Spleen (tissue), 11 donors: ENCODE measurements around the gene SPATA12. TPM values are rescaled to one million over a fixed set of nuclear protein-coding genes. Genes with fewer than 3 reads are reported as not detected.

Source experiments
- DNase-seq: peaks from one replicate; pipeline ENCODE4 v3.0.0-alpha.2; 2020
- H3K27ac ChIP-seq, 8 donors: fragments of 200-600 bp; sonication (generic) in 7 of 8; 1 replicate in 4 of 8; 2 replicates in 4 of 8; pipeline versions ENCODE4 v1.5.0 to v1.8.0; 2016 to 2021; ENCODE audit warnings: inconsistent platforms in 4 of 8, mild to moderate bottlenecking in 4 of 8, moderate library complexity in 1 of 8
- H3K27me3 ChIP-seq, 7 donors: fragments of 200-600 bp; sonication (generic) in 6 of 7; replicated peaks in 1 of 7; 1 replicate in 4 of 7; 2 replicates in 3 of 7; pipeline versions ENCODE4 v1.5.0 to v1.8.0; 2016 to 2021; ENCODE audit warnings: inconsistent platforms in 3 of 7, mild to moderate bottlenecking in 1 of 7
- H3K36me3 ChIP-seq, 6 donors: fragments of 200-600 bp; sonication (generic) in 5 of 6; 1 replicate in 4 of 6; 2 replicates in 2 of 6; pipeline versions ENCODE4 v1.5.0 to v1.8.0; 2016 to 2021; ENCODE audit warnings: inconsistent platforms in 2 of 6
- H3K4me1 ChIP-seq, 6 donors: fragments of 200-600 bp; sonication (generic) in 5 of 6; 1 replicate in 3 of 6; 2 replicates in 3 of 6; pipeline versions ENCODE4 v1.5.0 to v1.8.0; 2016 to 2021; ENCODE audit warnings: inconsistent platforms in 3 of 6
- H3K4me3 ChIP-seq, 8 donors: fragments of 200-600 bp; sonication (generic) in 7 of 8; 1 replicate in 4 of 8; 2 replicates in 4 of 8; pipeline versions ENCODE4 v1.5.0 to v1.8.0; 2016 to 2021; ENCODE audit warnings: inconsistent platforms in 4 of 8, mild to moderate bottlenecking in 4 of 8, moderate library complexity in 2 of 8
- H3K9me3 ChIP-seq, 8 donors: fragments of 200-600 bp; sonication (generic) in 7 of 8; 1 replicate in 4 of 8; 2 replicates in 4 of 8; pipeline versions ENCODE4 v1.5.0 to v1.8.0; 2016 to 2021; ENCODE audit warnings: inconsistent platforms in 4 of 8
- POLR2A ChIP-seq, 3 donors: fragments of 450-650 bp; IDR thresholded peaks; one replicate each; pipeline ENCODE4 v1.5.1; 2017; ENCODE audit warnings: antibody characterized with exemption in 3 of 3, mild to moderate bottlenecking in 1 of 3
- POLR2AphosphoS5 ChIP-seq, 3 donors: sonication (generic); formaldehyde crosslinking; IDR thresholded peaks; one replicate each; pipeline ENCODE4 v1.5.1; 2017; ENCODE audit warnings: antibody characterized with exemption in 3 of 3
- whole genome bisulfite sequencing, 5 donors: extraction: QIAGEN DNeasy Blood & Tissue Kit in 3 of 5; methylation state at CpG; one replicate each; pipeline versions ENCODE4 v1.1.5 to v1.1.7; 2013 to 2018; 5-methylcytosine and 5-hydroxymethylcytosine counted together
- intact Hi-C: fragments of 100-400 bp; cut with DNase I; formaldehyde crosslinking; loops from one replicate; pipeline ENCODE4 v1.15.0; 2023; ENCODE audit warnings: low total_unique reads
- polyA plus RNA-seq, 3 donors: library from polyadenylated mRNA; stranded (reverse); fragments of 200-250 nt; gene quantifications; one replicate each; pipeline ENCODE4 v1.2.1, GENCODE V29; 2013
- total RNA-seq, 7 donors: library from RNA; depleted of rRNA in 3 of 7; stranded (reverse); fragments of >200 nt in 3 of 7; fragmentation: NEBNext Ultra II Directional in 4 of 7; extraction: Animal tissue kit (Norgen Biotek cat#: 25700) in 4 of 7; gene quantifications; one replicate each; pipeline versions ENCODE4 v1.1.0 to v1.2.1, GENCODE V29; 2016 to 2021
- TF ChIP-seq, protein P1 (sequence below), 11 experiments: fragments of 200-600 bp in 7 of 11; fragments of 450-650 bp in 4 of 11; sonication (generic) in 4 of 11; IDR thresholded peaks in 8 of 11; conservative IDR thresholded peaks in 3 of 11; 1 replicate in 7 of 11; 2 replicates in 4 of 11; pipeline versions ENCODE4 v1.4.0 to v1.8.0; 2016 to 2021; ENCODE audit warnings: antibody characterized with exemption in 11 of 11, inconsistent platforms in 4 of 11, mild to moderate bottlenecking in 1 of 11
- donor health status: healthy with polysubstance abuse.
- donor health status: DM: no; HTN: no; CAD: no; lungs with moderate emphysema.
- donor health status: DM: no; HTN: no; CAD: no.
- donor health status: Bipolar disorder and iron deficiency.
- donor health status: healthy.
- donor health status: DM: no; HTN: no; CAD: no.
- donor health status: DM: yes; HTN: yes; CAD: no.

Gene SPATA12
- total and polyA plus RNA-seq, 10 donors = 0.13 to 0.34 (median 0.16) TPM; not detected in 5

DNA sequence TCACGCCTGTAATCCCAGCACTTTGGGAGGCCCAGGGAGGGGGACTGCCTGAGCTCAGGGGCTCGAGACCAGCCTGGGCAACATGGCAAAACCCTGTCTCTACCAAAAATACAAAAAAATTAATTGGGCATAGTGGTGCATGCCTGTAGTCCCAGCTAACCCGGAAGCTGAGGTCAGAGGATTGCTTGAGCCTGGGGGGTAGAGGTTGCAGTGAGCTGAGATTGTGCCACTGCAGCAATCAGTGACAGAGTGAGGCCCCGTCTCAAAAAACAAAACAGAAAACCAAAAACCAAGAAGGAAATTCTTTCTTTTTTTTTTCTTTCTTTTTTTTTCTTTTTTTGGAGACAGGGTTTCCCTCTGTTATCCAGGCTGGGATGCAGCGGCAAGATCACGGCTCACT, 3.5 kb downstream of the SPATA12 start:
- no peaks in the 10 kb centered on the region for H3K36me3 ChIP-seq
- H3K4me1 ChIP-seq = peaks cover 0 to 56% (median 19%) of the 10 kb centered on the region in 6 donors
- intact Hi-C loops = no loop called here
- TF ChIP-seq, protein P1, sequence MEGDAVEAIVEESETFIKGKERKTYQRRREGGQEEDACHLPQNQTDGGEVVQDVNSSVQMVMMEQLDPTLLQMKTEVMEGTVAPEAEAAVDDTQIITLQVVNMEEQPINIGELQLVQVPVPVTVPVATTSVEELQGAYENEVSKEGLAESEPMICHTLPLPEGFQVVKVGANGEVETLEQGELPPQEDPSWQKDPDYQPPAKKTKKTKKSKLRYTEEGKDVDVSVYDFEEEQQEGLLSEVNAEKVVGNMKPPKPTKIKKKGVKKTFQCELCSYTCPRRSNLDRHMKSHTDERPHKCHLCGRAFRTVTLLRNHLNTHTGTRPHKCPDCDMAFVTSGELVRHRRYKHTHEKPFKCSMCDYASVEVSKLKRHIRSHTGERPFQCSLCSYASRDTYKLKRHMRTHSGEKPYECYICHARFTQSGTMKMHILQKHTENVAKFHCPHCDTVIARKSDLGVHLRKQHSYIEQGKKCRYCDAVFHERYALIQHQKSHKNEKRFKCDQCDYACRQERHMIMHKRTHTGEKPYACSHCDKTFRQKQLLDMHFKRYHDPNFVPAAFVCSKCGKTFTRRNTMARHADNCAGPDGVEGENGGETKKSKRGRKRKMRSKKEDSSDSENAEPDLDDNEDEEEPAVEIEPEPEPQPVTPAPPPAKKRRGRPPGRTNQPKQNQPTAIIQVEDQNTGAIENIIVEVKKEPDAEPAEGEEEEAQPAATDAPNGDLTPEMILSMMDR (IDR thresholded peaks at IDR 0.05 in 8 of 11, conservative IDR thresholded peaks at IDR 0.05 in 3 of 11) = no peak
- TF ChIP-seq POLR2AphosphoS5 (IDR thresholded peaks at IDR 0.05) = no peak
- no peak for TF ChIP-seq POLR2A (IDR thresholded peaks at IDR 0.05)
- no peak for DNase-seq
- H3K27me3 ChIP-seq = peaks cover 0 to 31% (median 0%) of the 10 kb centered on the region in 7 donors
- H3K9me3 ChIP-seq = no peaks in the 10 kb centered on the region
- H3K27ac ChIP-seq = peak overlapping the region in 3 of 8 donors; percentile 17 to 42 (median 27)
- 70 to 82% (median 73%) methylated on average over 6 of the region's 6 CpGs for WGBS, 5 donors
- no peak overlapping the region for H3K4me3 ChIP-seq

DNA sequence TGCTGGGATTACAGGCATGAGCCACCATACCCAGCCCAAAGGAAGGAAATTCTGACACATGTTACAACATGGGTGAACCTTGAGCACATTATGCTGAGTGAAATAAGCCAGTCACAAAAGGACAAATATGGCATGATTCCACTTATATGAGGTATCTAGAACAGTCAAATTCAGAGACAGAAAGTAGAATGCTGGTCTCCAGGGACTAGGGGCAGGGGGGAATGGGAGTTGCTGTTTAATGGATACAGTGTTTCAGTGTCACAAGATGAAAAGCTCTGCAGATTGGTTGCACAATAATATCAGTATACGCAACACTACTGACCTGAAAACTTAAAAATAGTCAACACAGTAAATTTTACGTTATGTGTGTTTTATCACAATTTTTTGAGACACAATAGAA, 4.1 kb downstream of the SPATA12 start:
- Histone ChIP-seq H3K36me3 (no peaks in the 10 kb centered on the region), H3K4me3 (no peak overlapping the region), H3K4me1 (peaks cover 0 to 56% (median 19%) of the 10 kb centered on the region in 6 donors), H3K9me3 (no peaks in the 10 kb centered on the region), H3K27ac (peak overlapping the region in 3 of 8 donors; percentile 17 to 42 (median 27)), H3K27me3 (peaks cover 0 to 33% (median 0%) of the 10 kb centered on the region in 7 donors)
- intact Hi-C loops = no loop called here
- TF ChIP-seq POLR2A (IDR thresholded peaks at IDR 0.05) (no peak), POLR2AphosphoS5 (IDR thresholded peaks at IDR 0.05) (no peak)
- TF ChIP-seq, protein P1 (IDR thresholded peaks at IDR 0.05 in 8 of 11, conservative IDR thresholded peaks at IDR 0.05 in 3 of 11) = no peak
- no peak for DNase-seq
- 56 to 91% (median 75%) methylated on average over 2 of the region's 2 CpGs for WGBS, 5 donors

DNA sequence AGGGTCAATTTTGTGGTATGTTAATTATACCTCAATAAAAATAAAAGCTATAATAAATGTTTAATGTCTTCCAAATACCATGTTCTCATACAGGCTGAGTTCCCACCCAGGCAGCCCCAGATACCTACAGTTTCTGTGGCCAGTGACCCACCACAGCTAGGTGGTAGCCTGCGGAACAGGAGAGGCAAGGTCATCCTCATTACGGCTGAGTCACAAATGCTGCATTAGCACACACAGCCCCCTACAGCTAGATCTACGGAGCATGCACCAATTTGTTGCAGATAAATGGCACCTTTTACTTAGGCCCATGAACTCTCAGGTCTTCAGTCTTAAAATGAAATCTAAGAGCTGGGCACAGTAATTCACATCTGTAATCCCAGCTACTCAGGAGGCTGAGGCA, 5.1 kb downstream of the SPATA12 start:
- no peaks in the 10 kb centered on the region for H3K36me3 ChIP-seq
- peaks cover 0 to 4% (median 0%) of the 10 kb centered on the region in 8 donors for H3K9me3 ChIP-seq
- DNase-seq = no peak
- intact Hi-C loops = no loop called here
- peaks cover 0 to 38% (median 0%) of the 10 kb centered on the region in 7 donors for H3K27me3 ChIP-seq
- TF ChIP-seq POLR2AphosphoS5 (IDR thresholded peaks at IDR 0.05) (no peak), POLR2A (IDR thresholded peaks at IDR 0.05) (no peak)
- TF ChIP-seq, protein P1 (IDR thresholded peaks at IDR 0.05 in 8 of 11, conservative IDR thresholded peaks at IDR 0.05 in 3 of 11) = no peak
- peaks cover 0 to 48% (median 16%) of the 10 kb centered on the region in 6 donors for H3K4me1 ChIP-seq
- H3K4me3 ChIP-seq = no peak overlapping the region
- 88 to 99% (median 94%) methylated on average over 3 of the region's 3 CpGs for WGBS, 5 donors
- H3K27ac ChIP-seq = no peak overlapping the region

DNA sequence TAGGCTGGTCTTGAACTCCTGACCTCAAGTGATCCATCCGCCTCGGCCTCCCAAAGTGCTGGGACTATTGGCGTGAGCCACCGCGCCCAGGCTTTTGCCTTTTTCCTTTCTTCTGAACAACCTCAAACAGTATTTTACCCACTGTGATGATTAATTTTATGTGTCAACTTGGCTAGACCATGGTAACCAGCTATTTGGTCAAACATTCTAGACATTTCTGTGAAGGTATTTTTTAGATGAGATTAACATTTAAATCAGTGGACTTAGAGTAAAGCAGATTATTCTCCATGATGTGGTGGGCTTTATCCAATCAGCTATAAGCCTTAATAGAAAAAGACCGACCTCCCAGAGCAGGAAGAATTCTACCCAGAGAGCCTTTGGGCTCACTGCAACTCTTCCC, 6.0 kb downstream of the SPATA12 start:
- Histone ChIP-seq H3K4me3 (no peak overlapping the region), H3K27ac (no peak overlapping the region), H3K36me3 (no peaks in the 10 kb centered on the region), H3K4me1 (peaks cover 0 to 42% (median 16%) of the 10 kb centered on the region in 6 donors), H3K27me3 (peaks cover 0 to 46% (median 0%) of the 10 kb centered on the region in 7 donors), H3K9me3 (peaks cover 0 to 12% (median 0%) of the 10 kb centered on the region in 8 donors)
- WGBS, 5 donors = 90 to 98% (median 96%) methylated on average over 6 of the region's 6 CpGs
- DNase-seq = peak; percentile 27
- no peak for TF ChIP-seq POLR2AphosphoS5 (IDR thresholded peaks at IDR 0.05)
- intact Hi-C loops = no loop called here
